ENCODE data around the gene S100PBP. TPM values are rescaled to one million over a fixed set of nuclear protein-coding genes. Genes with fewer than 3 reads are reported as not detected.
A peak's percentile ranks its signal among the peaks of the same experiment; 100 is the strongest.

The S100PBP gene
- total RNA-seq, 1 experiment from 2014 or later: 50.1 TPM

DNA sequence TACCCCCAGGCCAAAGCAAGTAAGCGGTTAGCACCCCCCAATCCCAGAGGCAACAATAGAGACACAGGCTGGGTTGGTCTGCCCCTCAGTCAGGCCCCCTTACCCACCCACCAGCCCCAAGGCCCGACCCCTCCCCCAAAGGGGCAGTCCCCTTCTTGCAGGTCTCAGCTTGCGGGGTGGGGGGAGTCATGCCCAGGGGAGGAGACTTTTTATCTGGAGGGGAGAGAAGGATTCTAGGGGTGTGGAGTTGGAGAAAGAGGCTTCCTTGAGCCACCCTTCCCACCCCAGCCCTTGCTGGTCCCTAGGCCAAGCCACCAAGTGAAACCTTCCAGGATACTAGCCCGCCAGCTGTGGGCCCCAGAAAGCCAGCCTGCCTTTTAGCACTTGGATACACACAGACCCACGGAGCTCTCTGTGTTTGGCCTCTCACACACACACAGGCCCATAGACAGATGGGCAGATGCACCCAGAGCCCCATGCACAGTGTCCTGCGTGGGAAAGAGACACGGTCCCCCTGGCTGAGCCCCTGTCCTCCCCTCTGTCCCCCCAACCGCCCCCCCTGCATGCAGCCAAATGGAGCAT, 76.7 kb downstream of the S100PBP start:
- Histone ChIP-seq H2AK5ac (ENCODE audit: insufficient read length, low read length) (no peak overlapping the region), H3K4me1 (ENCODE audit: insufficient read depth, low read length) (no peaks in the 10 kb centered on the region), H2BK15ac (ENCODE audit: low read depth, low read length) (no peak overlapping the region), H3K4me2 (ENCODE audit: insufficient read depth, insufficient read length, low read length) (peak overlapping the region; percentile 53), H3K27me3 (ENCODE audit: insufficient read depth, low read length) (peaks cover 3% of the 10 kb centered on the region; the same call in 1 of the 2 replicates), H3K23ac (ENCODE audit: insufficient read length, low read depth, low read length) (no peak overlapping the region), H3K18ac (ENCODE audit: insufficient read length, low read depth, low read length) (no peak overlapping the region), H4K91ac (ENCODE audit: insufficient read length, low read depth, low read length) (no peak overlapping the region), H3K23me2 (ENCODE audit: insufficient read length, low read depth, low read length, poor library complexity, severe bottlenecking) (no peaks in the 10 kb centered on the region), H2BK120ac (ENCODE audit: low read depth, low read length, poor library complexity, severe bottlenecking) (no peak overlapping the region), H2BK5ac (ENCODE audit: insufficient read length, low read length) (no peak overlapping the region), H3K56ac (ENCODE audit: insufficient read length, low read depth, low read length) (no peak overlapping the region), H2BK12ac (ENCODE audit: insufficient read length, low read depth, low read length) (no peak overlapping the region), H3K79me1 (ENCODE audit: insufficient read depth, low read depth, low read length, poor library complexity, severe bottlenecking) (no peaks in the 10 kb centered on the region), H4K5ac (ENCODE audit: insufficient read length, low read depth, low read length) (no peak overlapping the region), H3K79me2 (ENCODE audit: insufficient read depth, low read length) (no peaks in the 10 kb centered on the region), H3K9ac (ENCODE audit: extremely low read depth, insufficient read length, low read length) (no peak overlapping the region), H2AFZ (ENCODE audit: low read length) (no peak overlapping the region), H4K20me1 (ENCODE audit: control insufficient read depth, insufficient read depth, insufficient read length) (peaks cover 3% of the 10 kb centered on the region), H3K27ac (ENCODE audit: insufficient read length, low read depth, low read length) (no peak overlapping the region), H3T11ph (ENCODE audit: low read length) (no peak overlapping the region), H3K14ac (ENCODE audit: insufficient read depth, low read length) (no peak overlapping the region), H3K4ac (ENCODE audit: low read depth, low read length) (no peak overlapping the region), H2BK20ac (ENCODE audit: low read depth, low read length, poor library complexity, severe bottlenecking) (no peak overlapping the region), H4K8ac (replicated peaks; ENCODE audit: insufficient read length, low read depth, low read length) (no peak overlapping the region), H3K9me3 (ENCODE audit: control insufficient read depth, low read depth, low read length) (no peaks in the 10 kb centered on the region)
- peaks cover 74% of the 10 kb centered on the region for H3K27me3 Mint-ChIP-seq (ENCODE audit: low read depth)
- H3K9me3 Mint-ChIP-seq: peaks cover 5 to 8% of the 10 kb centered on the region in 2 experiments; a peak in 3 of 5 replicates
- H3K4me3 Mint-ChIP-seq: peak overlapping the region; percentile 69 to 88
- H3K4me1 Mint-ChIP-seq: peaks cover 9 to 24% of the 10 kb centered on the region in 2 experiments; a peak in 3 of 4 replicates
- no CpG with 5 or more reads among the region's 8 CpGs for WGBS (ENCODE audit: extremely low coverage, insufficient read length, low lambda C conversion rate)
- TF ChIP-seq, protein P1, sequence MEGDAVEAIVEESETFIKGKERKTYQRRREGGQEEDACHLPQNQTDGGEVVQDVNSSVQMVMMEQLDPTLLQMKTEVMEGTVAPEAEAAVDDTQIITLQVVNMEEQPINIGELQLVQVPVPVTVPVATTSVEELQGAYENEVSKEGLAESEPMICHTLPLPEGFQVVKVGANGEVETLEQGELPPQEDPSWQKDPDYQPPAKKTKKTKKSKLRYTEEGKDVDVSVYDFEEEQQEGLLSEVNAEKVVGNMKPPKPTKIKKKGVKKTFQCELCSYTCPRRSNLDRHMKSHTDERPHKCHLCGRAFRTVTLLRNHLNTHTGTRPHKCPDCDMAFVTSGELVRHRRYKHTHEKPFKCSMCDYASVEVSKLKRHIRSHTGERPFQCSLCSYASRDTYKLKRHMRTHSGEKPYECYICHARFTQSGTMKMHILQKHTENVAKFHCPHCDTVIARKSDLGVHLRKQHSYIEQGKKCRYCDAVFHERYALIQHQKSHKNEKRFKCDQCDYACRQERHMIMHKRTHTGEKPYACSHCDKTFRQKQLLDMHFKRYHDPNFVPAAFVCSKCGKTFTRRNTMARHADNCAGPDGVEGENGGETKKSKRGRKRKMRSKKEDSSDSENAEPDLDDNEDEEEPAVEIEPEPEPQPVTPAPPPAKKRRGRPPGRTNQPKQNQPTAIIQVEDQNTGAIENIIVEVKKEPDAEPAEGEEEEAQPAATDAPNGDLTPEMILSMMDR (conservative IDR thresholded peaks at IDR 0.05): no peak
- H3K36me3 Mint-ChIP-seq (ENCODE audit: insufficient read depth in 1 of 3, low read depth in 3 of 3): peaks cover 0 to 9% (median 0%) of the 10 kb centered on the region in 3 experiments; a peak in 1 of 7 replicates
- peak overlapping the region in 1 of 3 experiments; percentile 44; a peak in 1 of 7 replicates for H3K27ac Mint-ChIP-seq
- DNase-seq: no peak
